ENCODE data around the gene PIERCE2.
A peak's percentile ranks its signal among the peaks of the same experiment; 100 is the strongest.
"Not testable (repeated sequence)": the region's sequence is repeated elsewhere in the genome, so short reads cannot be mapped to it uniquely, and the experiment has no call there.

Gene PIERCE2

DNA sequence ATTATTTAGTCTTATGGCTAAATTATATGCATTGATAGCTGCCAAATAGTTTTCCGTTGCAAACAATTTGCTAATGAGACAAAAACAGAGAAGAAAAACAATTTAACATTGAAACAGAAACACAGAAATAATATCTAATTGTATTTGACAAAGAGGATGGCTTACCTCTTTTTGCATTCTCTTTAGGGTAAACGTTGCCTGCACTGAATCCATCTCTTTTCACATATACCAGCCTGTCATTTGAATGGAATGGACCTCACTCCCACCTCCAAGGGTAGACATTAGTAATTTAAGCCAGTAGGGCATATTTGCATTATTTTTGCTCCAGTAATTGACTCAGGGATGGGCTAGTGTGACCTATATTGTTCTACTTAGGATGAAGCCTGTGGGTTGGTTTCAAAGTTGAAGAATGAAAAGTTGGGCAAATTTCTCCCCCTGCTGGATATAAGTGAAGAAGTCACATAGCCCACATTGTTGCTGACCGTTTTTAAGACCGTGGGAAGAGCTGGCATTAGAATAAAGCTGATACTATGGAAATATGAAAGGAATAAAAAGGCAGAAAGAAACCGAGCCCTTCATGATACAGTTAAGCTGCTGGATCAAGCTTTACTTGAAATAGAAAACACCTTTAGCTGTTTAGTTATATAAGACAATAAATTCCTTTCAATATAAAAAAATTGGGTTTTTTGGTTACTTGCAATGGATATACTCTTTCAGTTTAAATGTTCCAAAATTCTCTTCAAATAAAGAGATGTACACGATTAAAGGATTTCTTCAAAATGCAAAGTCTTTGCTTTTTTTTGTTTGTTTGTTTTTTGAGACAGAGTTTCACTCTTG is 26.9 kb downstream of the PIERCE2 start:
- DNase-seq = peak; percentile 62 to 72 (median 69)

DNA sequence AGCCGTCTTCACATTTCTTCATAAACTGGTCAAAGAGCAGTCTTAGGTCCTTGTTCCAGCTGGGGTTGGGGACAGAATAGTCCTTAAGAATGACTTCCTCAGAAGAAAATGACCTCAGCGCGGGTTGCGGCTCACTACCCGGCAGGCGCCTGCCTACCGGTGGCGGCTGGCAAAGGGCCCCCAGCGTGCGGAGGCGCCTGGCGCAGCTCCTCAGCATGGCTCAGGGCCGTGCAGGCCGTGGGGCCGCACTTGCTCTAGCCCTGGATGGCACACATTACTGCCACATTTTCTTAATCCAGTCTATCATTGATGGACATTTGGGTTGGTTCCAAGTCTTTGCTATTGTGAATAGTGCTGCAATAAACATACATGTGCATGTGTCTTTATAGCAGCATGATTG is 34.8 kb downstream of the PIERCE2 start:
- not testable (repeated sequence) for DNase-seq

DNA sequence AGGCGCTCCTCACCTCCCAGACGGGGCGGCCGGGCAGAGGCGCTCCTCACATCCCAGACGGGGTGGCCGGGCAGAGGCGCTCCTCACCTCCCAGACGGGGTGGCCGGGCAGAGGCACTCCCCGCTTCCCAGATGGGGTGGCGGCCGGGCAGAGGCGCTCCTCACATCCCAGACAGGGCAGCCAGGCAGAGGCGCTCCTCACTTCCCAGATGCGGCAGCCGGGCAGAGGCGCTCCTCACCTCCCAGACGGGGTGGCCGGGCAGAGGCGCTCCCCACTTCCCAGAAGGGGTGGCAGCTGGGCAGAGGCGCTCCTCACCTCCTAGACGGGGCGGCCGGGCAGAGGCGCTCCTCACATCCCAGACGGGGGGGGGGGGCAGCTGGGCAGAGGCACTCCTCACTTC is 37.6 kb downstream of the PIERCE2 start:
- DNase-seq = not testable (repeated sequence)

DNA sequence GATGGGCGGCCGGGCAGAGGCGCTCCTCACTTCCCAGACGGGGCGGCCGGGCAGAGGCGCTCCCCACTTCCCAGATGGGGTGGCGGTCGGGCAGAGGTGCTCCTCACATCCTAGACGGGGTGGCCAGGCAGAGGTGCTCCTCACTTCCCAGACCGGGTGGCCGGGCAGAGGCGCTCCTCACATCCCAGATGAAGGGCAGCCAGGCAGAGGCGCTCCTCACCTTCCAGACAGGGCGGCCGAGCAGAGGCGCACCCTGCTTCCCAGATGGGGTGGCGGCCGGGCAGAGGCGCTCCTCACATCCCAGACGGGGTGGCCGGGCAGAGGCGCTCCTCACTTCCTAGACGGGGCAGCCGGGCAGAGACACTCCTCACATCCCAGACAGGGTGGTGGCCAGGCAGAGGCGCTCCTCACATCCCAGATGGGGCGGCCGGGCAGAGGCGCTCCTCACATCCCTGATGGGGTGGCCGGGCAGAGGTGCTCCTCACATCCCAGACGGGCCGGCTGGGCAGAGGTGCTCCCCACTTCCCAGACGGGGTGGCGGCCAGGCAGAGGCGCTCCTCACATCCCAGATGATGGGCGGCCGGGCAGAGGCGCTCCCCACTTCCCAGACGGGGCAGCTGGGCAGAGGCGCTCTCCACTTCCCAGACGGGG is 38.2 kb downstream of the PIERCE2 start:
- DNase-seq = not testable (repeated sequence)

DNA sequence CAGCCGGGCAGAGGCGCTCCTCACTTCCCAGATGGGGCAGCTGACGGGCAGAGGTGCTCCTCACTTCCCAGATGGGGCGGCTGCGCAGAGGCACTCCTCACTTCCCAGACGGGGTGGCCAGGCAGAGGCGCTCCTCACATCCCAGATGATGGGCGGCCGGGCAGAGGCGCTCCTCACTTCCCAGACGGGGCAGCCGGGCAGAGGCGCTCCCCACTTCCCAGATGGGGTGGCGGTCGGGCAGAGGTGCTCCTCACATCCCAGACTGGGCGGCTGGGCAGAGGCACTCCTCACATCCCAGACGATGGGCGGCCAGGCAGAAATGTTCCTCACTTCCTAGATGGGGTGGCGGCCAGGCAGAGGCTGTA is 38.7 kb downstream of the PIERCE2 start:
- DNase-seq = not testable (repeated sequence)

DNA sequence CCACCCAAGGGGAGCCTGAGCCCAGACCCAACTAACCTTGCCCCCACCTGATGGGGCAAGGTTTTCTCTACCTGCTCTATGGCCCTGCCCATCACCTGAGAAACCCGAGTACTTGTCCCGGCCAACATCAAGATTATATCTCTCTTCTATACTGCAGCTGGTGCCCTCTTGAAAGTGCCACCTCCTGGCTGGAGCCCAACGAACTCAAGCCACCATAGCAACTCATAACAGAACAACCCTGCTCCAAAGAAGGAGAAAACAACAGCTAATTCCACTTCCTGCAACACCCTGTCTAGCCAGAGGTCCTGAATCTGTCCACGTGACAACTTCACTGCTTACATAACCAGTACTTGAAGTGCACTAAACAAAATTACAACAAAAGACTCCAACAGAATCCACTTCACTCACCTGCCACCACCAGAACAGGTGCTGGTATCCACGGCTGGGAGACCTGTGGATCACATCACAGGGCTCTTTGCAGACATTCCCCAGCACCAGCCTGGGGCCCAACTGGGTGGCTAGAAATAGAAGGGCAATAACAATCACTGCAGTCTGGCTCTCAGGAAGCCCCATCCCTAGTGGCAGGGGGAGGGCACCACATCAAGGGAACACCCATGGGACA is 49.2 kb downstream of the PIERCE2 start:
- DNase-seq = no peak

DNA sequence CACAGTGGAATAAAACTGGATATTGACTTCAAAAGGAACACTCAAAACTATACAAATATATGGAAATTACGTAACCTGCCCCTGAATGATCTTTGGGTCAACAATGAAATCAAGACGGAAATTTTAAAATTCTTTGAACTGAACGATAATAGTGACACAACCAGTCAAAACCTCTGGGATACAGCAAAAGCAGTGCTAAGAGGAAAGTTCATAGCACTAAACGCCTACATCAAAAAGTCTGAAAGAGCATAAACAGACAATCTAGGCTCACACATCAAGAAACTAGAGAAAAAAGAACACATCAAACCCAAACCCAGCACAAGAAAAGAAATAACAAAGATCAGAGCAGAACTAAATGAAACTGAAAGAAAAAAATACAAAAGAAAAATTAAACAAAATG is 53.2 kb downstream of the PIERCE2 start:
- no peak for DNase-seq

DNA sequence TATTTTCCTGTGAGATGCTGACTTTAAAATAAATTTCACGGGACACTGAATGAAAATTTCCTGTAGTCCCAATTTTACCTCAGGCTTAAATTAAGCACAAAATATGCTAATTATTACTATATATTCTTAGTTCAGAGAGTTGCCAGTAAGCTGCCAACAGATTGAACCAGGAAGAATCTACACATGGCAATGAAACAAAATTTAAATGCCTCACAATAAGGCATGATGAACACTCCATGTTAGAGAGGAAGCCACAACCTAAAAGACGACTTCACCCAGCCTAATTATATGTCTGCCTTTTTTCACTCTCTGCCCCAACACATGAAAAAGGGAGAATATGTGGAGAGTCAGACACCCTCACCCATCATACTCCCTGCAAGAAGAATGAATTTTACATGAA is 60.0 kb downstream of the PIERCE2 start:
- DNase-seq = no peak
